Measurements from ENCODE around the gene SLC25A18.

DNA sequence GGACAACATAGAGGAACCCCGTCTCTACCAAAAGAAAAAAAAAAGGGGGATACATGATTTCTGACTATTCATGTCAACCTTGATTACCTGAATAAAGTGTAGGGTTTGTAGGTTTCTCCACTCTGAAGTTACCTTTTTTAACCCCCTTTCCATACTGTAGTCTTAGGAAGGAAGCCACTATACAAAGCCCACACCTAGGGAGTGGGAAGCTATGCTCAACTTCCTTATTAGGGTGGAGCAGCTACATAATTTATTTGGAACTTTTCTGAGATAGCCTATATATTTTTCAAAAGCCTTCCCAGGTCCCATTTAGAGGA is 65.8 kb downstream of the SLC25A18 start:
- TF ChIP-seq, protein P1, sequence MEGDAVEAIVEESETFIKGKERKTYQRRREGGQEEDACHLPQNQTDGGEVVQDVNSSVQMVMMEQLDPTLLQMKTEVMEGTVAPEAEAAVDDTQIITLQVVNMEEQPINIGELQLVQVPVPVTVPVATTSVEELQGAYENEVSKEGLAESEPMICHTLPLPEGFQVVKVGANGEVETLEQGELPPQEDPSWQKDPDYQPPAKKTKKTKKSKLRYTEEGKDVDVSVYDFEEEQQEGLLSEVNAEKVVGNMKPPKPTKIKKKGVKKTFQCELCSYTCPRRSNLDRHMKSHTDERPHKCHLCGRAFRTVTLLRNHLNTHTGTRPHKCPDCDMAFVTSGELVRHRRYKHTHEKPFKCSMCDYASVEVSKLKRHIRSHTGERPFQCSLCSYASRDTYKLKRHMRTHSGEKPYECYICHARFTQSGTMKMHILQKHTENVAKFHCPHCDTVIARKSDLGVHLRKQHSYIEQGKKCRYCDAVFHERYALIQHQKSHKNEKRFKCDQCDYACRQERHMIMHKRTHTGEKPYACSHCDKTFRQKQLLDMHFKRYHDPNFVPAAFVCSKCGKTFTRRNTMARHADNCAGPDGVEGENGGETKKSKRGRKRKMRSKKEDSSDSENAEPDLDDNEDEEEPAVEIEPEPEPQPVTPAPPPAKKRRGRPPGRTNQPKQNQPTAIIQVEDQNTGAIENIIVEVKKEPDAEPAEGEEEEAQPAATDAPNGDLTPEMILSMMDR (conservative IDR thresholded peaks at IDR 0.05), result no peak
- TF ChIP-seq EZH2 (IDR thresholded peaks at IDR 0.05; ENCODE audit: low read depth), result no peak

Data from PC-9 (cell line).